Head of caudate nucleus (tissue), 42 donors: Measurements from ENCODE around the gene PREPL.
A peak's percentile ranks its signal among the peaks of the same experiment; 100 is the strongest.

Experiments used
- DNase-seq, 42 donors: peaks; one replicate each; pipeline versions ENCODE4 v3.0.0 to v3.0.0-alpha.2; 2020 to 2021; ENCODE audit warnings: mixed read lengths in 7 of 42
- intact Hi-C: fragments of 100-400 bp; cut with DNase I; formaldehyde crosslinking; loops from one replicate; pipeline ENCODE4 v1.15.0; 2022

PREPL gene

GRCh38 chr2:44351676-44352075, 9.6 kb downstream of the PREPL start:
- DNase-seq, result no peak
- intact Hi-C loops, result no loop called here

- intact Hi-C loops, result no loop called here
These were observed 10.2 kb downstream of the PREPL start for GRCh38 chr2:44351088-44351487.

DNA sequence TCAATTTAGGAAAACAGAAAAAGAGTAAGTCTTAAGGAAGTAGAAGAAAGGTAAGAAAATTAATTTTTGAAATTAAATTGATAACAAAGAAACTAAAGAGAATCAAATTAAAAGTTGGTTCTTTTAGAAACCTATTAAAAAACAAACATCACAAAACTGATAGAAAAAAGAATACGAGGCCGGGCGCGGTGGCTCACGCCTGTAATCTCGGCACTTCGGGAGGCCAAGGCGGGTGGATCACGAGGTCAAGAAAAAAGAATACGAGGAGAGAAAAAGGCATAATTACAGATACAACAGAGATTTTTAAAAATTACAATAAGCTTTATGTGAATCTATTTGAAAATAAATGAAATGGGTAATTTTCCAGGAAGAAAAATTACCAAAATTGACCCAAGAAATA, 11.8 kb downstream of the PREPL start:
- DNase-seq, result no peak
- intact Hi-C loops, result no loop called here

More at GRCh38 chr2:44351088-44351487, 10.2 kb downstream of the PREPL start:
- DNase-seq, result no peak

DNA sequence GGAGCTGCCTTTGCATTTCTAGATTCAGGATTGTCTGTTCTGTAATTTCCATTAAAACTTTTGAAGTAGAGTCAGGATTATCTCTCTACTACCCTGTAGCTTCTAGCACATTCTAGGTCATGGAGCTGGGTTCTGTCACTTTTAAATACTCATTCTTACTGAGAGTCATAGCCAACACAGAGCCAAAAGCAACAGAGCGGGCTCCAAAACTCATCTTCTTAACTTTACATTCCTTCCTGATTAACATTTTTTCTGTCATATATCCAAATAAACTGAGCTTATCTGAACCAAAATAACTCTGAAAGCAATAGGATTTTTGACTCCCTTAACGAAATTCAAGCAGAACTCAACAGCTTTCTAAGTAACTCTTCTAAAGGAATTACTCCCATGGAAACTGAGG, 12.9 kb downstream of the PREPL start:
- DNase-seq, result no peak
- intact Hi-C loops, result no loop called here

GRCh38 chr2:44347526-44347925, 13.8 kb downstream of the PREPL start:
- intact Hi-C loops, result no loop called here
- no peak for DNase-seq

DNA sequence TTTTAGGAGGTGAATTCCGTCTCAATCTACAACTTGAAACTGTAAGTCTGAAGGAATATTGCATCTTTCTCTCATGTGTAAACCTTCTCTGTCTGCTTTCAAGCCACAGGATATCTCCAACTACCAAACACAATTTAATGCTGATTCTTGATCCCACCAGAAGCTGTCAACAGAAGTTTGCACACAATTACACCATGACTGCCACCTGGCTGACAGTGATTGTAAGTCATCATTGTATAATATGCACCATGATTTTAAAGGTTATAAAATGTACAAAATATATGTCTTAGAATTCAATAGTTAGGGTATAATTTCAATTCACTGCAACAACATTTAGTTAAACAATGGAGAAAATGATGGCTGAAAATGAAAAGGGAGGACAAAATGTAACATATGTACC, 18.4 kb downstream of the PREPL start:
- DNase-seq, result peak in 3 of 42 donors; percentile 28 to 37 (median 31)
- intact Hi-C loops, result no loop called here

DNA sequence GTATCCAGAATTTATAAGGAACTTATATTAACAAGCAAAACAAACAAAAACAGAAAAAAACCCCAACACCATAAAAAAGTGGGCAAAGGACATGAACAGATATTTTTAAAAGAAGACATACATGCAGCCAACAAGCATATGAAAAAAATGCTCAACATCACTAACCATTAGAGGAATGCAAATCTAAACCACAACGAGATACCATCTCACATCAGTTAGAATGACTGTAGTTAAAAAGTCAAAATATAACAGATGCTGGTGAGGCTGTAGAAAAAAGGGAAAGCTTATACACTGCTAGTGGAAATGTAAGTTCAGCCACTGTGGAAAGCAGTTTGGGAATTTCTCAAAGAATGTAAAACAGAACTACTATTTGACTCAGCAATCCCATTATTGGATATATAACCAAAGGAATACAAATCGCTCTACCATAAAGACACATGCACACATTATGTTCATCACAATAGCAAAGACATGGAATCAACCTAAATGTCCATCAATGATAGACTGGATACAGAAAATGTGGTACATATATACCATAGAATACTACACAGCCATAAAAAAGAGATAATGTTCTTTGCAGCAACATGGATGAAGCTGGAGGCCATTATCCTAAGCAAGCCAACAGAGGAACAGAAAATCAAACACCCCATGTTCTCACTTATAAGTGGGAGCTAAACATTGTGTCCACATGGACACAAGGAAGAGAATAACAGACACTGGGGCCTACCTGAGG, 25.3 kb downstream of the PREPL start:
- DNase-seq, result no peak
- intact Hi-C loops, result no loop called here

DNA sequence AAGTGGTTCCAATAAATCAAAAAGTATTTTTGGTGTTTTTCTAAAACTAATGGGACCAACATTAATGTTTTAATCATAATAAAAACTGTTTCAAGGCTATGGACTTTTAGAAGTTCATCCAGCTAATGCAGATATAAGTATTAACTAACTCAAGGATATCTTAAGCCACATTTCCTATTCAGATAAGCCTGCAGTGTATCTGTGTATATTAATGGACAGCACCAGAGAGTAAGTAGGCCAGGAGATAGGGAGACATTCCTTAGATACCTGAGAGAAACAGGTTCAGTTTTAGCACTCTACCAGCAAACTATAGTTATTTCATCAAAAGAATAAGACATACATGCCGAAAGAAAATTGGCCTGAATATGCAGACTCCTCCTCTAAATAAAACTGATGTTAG, 27.3 kb downstream of the PREPL start:
- DNase-seq, result no peak
- intact Hi-C loops, result no loop called here

DNA sequence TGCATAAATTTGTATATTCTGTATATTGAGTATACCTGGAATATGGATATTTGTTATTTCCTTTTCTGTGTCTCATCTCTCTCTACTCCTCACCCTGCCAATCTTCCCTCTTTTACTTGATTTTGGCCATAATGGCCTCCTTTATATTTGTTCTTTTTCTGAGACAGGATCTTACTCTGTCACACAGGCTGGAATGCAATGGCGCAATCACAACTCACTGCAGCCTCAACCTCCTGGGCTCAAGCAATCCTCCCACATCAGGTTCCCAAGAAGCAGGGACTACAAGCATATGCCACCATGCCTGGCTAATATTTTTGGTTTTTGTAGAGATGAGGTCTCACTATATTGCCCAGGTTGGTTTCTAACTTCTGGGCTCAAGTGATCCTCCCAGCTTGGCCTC, 30.5 kb downstream of the PREPL start:
- no peak for DNase-seq
- intact Hi-C loops, result no loop called here

DNA sequence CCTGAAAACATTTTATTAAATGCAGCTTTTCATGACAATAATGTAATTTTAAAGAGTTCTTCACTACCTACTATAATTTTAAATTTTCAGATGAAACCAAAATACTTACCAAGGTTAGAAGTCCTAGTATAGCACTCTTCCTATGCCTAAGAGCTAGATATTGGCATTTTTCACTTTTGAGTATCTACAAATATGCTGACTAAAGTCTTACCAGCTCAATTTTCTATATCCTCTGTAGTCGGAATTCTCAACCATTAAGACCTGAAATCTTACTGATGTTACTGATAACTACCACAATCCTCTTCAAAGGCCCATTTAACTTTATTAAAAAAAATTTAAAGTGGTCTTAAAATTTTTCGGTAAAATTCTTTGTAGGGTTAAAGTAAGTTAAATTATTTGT, 32.0 kb downstream of the PREPL start:
- no peak for DNase-seq
- intact Hi-C loops, result no loop called here

DNA sequence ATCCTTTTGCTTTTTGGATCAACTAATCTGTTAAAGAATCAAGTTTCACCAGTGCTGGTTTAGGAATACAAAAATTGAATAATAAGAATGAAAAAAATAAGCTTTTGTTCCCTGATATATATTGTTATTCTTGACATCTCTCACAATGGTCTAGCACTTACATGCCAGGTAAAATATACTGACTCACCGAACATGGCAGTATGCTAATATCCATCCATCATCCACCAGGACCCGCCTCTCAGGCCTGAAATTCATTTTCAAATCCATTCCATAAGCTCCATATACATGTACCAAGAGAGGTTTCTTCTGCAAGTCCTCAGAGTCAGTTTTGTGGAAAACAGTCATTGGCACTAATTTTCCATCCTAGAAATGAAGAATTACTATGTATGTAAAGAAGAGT, 32.5 kb downstream of the PREPL start:
- no peak for DNase-seq
- intact Hi-C loops, result no loop called here

GRCh38 chr2:44326548-44327264, 34.6 kb downstream of the PREPL start:
- intact Hi-C loops, result no loop called here
- DNase-seq, result no peak

- intact Hi-C loops, result no loop called here
- DNase-seq, result no peak
These were observed 35.4 kb downstream of the PREPL start for GRCh38 chr2:44325897-44326296.

DNA sequence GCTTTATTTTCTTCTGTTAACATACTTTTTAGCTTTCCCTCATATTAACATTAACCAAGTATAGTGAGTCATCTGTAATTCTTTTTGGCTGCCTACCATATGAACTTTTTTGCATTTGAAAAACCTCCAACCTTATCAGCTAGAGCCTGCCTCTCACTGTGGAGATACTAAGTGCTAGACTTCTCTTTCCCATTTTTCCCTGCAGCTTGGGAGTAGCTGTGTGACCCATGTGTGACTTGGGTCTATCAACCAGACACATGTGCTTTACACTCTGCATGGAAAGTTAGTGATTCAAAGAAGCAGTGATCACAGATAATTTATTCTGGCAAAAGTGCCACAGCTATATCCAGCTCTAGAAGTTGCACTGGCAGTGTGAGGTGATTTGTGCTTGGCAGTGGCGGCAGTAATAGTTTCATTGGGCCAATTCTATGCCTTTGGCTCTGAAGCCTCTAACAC, 36.3 kb downstream of the PREPL start:
- intact Hi-C loops, result no loop called here
- DNase-seq, result no peak

DNA sequence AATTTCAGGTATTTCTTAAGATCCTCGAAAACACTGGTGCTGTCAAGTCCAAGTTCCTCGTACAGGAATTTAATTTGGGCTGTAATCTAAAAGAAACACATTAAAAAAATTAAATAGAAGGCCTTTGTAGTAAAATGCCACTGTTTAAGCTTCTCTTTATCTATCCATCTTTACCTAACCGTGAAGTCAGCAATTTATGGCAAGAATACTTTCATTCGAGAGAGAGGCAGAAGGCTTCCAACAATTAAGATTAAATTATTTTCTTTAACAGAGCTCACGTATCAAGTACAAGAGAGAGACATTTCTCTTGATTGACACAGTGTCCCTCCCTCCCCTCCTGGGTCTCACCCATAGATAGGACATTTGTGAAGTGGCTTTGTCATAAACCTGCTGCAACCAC, 39.9 kb downstream of the PREPL start:
- DNase-seq, result no peak
- intact Hi-C loops, result no loop called here

- no peak for DNase-seq
- intact Hi-C loops, result no loop called here
These were observed 40.5 kb downstream of the PREPL start for GRCh38 chr2:44320832-44321231.

- no peak for DNase-seq
- intact Hi-C loops, result no loop called here
These were observed 45.3 kb downstream of the PREPL start for GRCh38 chr2:44315945-44316344.

DNA sequence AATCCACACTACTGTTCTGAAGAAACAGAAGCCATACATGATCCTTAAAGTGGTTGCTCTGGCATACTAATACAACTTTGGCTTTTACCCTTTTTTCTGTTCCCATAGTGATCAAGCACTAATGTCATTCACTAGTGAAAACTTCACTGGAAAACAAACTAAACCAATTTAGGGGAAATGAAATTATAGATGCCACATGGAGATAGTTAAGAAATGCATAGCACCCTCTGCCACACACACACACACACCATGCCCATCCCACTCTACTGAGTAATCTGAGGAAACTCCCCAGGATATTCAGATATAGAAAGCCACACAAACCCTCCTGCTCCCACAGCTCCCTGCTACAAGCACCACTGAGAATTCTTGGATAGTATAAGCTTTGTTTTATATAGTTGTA, 46.9 kb downstream of the PREPL start:
- intact Hi-C loops, result no loop called here
- DNase-seq, result no peak

DNA sequence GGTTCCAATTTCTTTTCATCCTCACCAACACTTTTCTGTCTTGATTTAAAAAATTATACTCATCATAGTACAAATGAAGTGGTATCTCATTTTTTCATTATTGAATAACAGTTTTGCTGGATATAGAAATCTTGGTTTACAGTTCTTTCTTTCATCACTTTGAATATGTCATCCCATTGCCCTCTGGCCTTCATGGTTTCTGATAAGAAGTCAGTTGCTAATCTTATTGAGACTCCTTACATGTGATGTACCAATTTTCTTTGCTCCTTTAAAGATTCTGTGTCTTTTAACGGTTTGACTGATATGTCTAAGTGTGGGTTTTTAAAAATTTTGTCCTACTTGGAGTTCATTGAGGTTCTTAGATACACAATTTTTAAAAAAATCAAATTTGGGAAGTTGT, 51.0 kb downstream of the PREPL start:
- DNase-seq, result no peak
- intact Hi-C loops, result no loop called here

DNA sequence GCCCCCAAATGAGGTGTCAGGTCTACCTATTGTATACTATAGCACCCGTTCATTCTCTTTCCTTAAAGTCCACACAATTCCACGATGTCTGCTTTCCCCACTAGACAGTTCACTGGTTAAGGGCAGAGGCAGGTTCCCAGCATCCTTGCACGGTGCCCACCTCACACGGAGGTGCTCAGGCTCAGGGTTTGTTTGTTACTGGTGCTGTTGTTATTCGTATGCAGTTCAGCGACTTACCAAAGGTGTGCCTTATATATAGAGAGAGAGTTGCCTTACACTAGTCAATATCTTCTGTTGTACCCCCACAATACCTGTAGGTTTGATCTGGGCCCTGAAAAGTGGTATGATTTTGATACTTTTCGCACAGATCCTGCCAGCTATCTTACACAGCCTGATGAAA, 55.4 kb downstream of the PREPL start:
- intact Hi-C loops, result no loop called here
- no peak for DNase-seq

DNA sequence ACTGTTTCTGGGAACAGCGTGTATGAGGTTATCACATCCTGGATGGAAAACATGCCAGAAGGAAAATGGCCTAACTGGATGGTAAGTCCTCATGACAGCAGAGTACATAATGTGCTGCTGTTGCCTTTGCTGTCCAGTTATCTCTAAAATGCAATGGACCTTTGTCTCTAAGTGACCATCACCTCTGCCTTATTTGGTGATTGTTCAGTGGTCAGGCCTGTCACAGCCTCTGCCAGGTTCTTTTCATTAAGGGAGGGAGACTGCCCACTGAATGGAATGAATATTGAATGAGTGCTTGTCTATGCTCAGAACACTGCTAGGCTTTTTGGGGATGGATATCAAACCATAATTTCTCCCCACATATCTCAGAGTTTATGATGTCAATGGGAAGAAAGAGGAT, 57.0 kb downstream of the PREPL start:
- intact Hi-C loops, result no loop called here
- no peak for DNase-seq
